Sigmoid colon (tissue), 7 donors: Measurements from ENCODE around the gene DLX5. TPM values are rescaled to one million over a fixed set of nuclear protein-coding genes. Genes with fewer than 3 reads are reported as not detected.

Experiments
- DNase-seq: peaks from one replicate; pipeline ENCODE4 v3.0.0-alpha.2; 2019
- H3K27ac ChIP-seq, 4 donors: fragments of 200-600 bp; sonication (generic); one replicate each; pipeline ENCODE4 v1.5.1; 2016 to 2019; ENCODE audit warnings: mild to moderate bottlenecking in 1 of 4
- H3K27me3 ChIP-seq, 3 donors: fragments of 200-600 bp; sonication (generic); one replicate each; pipeline ENCODE4 v1.5.1; 2019; ENCODE audit warnings: mild to moderate bottlenecking in 1 of 3
- H3K36me3 ChIP-seq, 4 donors: fragments of 200-600 bp; sonication (generic); one replicate each; pipeline ENCODE4 v1.5.1; 2016 to 2019
- H3K4me1 ChIP-seq, 4 donors: fragments of 200-600 bp; sonication (generic); one replicate each; pipeline ENCODE4 v1.5.1; 2017 to 2019
- H3K4me3 ChIP-seq, 4 donors: fragments of 200-600 bp; sonication (generic); one replicate each; pipeline ENCODE4 v1.5.1; 2017 to 2019; ENCODE audit warnings: mild to moderate bottlenecking in 2 of 4, moderate library complexity in 1 of 4
- H3K9me3 ChIP-seq, 4 donors: fragments of 200-600 bp in 3 of 4; sonication (generic) in 3 of 4; one replicate each; pipeline versions ENCODE4 v1.5.1 to v1.6.1; 2013 to 2019
- EP300 ChIP-seq, 4 donors: sonication (generic); formaldehyde crosslinking; IDR thresholded peaks; one replicate each; pipeline ENCODE4 v1.6.1; 2017; ENCODE audit warnings: antibody characterized with exemption in 4 of 4
- POLR2A ChIP-seq, 2 donors: fragments of 450-650 bp; IDR thresholded peaks; one replicate each; pipeline ENCODE4 v1.6.1; 2016; ENCODE audit warnings: antibody characterized with exemption in 2 of 2, mild to moderate bottlenecking in 2 of 2, moderate library complexity in 2 of 2
- POLR2AphosphoS5 ChIP-seq, 4 donors: sonication (generic); formaldehyde crosslinking; IDR thresholded peaks; one replicate each; pipeline ENCODE4 v1.6.1; 2017; ENCODE audit warnings: antibody characterized with exemption in 4 of 4
- WGBS, 2 donors: extraction: QIAGEN DNeasy Blood & Tissue Kit; methylation state at CpG; one replicate each; pipeline ENCODE4 v1.1.7; 2013; 5-methylcytosine and 5-hydroxymethylcytosine counted together
- intact Hi-C: fragments of 100-400 bp; cut with DNase I; formaldehyde crosslinking; loops from one replicate; pipeline ENCODE4 v1.15.1; 2023
- polyA plus RNA-seq, 3 donors: library from polyadenylated mRNA; stranded (reverse); fragments of 200-250 nt; gene quantifications; one replicate each; pipeline ENCODE4 v1.2.3, GENCODE V29; 2013
- total RNA-seq, 4 donors: library from RNA; depleted of rRNA; stranded (reverse); fragments of >200 nt; gene quantifications; one replicate each; pipeline ENCODE4 v1.1.0, GENCODE V29; 2016
- TF ChIP-seq, protein P1 (sequence below), 4 experiments: fragments of 450-650 bp in 3 of 4; fragments of 200-600 bp in 1 of 4; IDR thresholded peaks; one replicate each; pipeline ENCODE4 v1.5.1; 2016 to 2019; ENCODE audit warnings: antibody characterized with exemption in 4 of 4, mild to moderate bottlenecking in 3 of 4, moderate library complexity in 2 of 4
- donor health status: healthy with polysubstance abuse.
- donor health status: Bipolar disorder and iron deficiency.
- donor health status: healthy.

Gene DLX5
- total and polyA plus RNA-seq, 7 donors: 0.10 to 0.71 (median 0.41) TPM; not detected in 4

DNA sequence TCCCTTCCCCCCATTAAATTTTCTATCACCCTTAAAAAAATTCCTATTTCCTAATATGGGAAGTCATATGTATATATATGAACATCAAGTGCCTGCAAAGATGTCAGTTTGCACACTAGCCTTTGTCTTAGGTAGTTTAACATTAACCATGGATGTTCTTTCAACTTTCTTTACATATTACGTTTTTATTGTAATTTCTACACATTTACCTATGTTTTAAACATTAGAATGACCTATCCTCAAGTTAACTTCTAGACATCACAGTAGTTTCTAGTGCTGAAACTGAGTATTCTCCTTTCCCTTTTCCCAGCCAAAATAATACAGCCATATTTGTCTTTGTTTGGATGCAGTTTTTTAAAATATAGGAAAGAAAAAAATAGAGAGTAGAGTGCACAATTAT lies 13.5 kb downstream of the DLX5 start:
- Histone ChIP-seq H3K4me3 (no peak overlapping the region), H3K9me3 (no peaks in the 10 kb centered on the region), H3K4me1 (peaks cover 0 to 13% (median 10%) of the 10 kb centered on the region in 4 donors), H3K27me3 (peaks cover 52 to 100% (median 96%) of the 10 kb centered on the region in 3 donors), H3K36me3 (no peaks in the 10 kb centered on the region), H3K27ac (no peak overlapping the region)
- DNase-seq: no peak
- TF ChIP-seq EP300 (IDR thresholded peaks at IDR 0.05) (no peak), POLR2A (IDR thresholded peaks at IDR 0.05) (no peak), POLR2AphosphoS5 (IDR thresholded peaks at IDR 0.05) (no peak)
- TF ChIP-seq, protein P1, sequence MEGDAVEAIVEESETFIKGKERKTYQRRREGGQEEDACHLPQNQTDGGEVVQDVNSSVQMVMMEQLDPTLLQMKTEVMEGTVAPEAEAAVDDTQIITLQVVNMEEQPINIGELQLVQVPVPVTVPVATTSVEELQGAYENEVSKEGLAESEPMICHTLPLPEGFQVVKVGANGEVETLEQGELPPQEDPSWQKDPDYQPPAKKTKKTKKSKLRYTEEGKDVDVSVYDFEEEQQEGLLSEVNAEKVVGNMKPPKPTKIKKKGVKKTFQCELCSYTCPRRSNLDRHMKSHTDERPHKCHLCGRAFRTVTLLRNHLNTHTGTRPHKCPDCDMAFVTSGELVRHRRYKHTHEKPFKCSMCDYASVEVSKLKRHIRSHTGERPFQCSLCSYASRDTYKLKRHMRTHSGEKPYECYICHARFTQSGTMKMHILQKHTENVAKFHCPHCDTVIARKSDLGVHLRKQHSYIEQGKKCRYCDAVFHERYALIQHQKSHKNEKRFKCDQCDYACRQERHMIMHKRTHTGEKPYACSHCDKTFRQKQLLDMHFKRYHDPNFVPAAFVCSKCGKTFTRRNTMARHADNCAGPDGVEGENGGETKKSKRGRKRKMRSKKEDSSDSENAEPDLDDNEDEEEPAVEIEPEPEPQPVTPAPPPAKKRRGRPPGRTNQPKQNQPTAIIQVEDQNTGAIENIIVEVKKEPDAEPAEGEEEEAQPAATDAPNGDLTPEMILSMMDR (IDR thresholded peaks at IDR 0.05): no peak
- intact Hi-C loops: no loop called here
- 6 to 8% methylated on average over 1 of the region's 1 CpG for WGBS, 2 donors

DNA sequence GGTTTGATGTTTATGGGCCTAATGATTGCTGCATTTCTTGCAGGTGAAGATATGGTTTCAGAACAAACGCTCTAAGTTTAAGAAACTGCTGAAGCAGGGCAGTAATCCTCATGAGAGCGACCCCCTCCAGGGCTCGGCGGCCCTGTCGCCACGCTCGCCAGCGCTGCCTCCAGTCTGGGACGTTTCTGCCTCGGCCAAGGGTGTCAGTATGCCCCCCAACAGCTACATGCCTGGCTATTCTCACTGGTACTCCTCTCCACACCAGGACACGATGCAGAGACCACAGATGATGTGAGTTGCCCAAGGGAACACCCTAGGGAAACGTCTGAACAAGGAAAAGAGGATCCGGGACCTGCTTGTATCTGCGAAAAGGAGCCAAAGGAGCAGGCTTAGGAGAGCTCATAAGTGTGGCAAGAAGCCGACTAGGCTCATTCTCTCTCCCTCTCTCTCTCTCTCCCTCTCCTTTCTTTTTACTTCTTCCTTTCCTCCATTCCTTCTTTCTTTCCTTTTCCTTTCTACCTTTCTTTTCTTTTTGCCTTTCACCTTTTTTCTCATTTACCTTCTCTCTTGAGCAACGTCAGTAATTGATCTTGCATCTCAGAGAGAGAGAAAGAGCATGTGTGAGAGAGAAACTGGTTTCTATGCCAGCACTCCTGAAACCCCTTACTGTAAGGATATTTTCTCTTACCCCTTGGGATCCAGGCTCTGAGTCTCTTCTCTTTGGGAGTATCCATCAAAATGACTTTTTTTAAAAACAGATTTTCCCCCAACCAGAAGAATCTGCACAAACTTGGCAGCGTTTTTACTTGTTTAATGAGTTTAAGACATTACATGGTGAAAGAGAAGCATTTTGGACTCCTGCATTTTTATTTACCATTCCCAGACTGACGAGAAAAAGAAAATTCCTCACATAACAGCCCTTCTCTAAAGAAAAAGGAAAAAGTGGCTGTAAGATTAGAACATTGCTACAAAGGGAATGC lies 14.6 kb downstream of the DLX5 start:
- Histone ChIP-seq H3K4me3 (no peak overlapping the region), H3K9me3 (no peaks in the 10 kb centered on the region), H3K36me3 (no peaks in the 10 kb centered on the region), H3K4me1 (peaks cover 0 to 22% (median 21%) of the 10 kb centered on the region in 4 donors), H3K27ac (no peak overlapping the region), H3K27me3 (peaks cover 55 to 100% (median 93%) of the 10 kb centered on the region in 3 donors)
- no peak for DNase-seq
- intact Hi-C loops: no loop called here
- 8 to 18% methylated on average over 18 of the region's 18 CpGs for WGBS, 2 donors
- TF ChIP-seq, protein P1 (IDR thresholded peaks at IDR 0.05): no peak
- no peak for TF ChIP-seq POLR2AphosphoS5 (IDR thresholded peaks at IDR 0.05)
- no peak for TF ChIP-seq EP300 (IDR thresholded peaks at IDR 0.05)
- TF ChIP-seq POLR2A (IDR thresholded peaks at IDR 0.05): no peak

DNA sequence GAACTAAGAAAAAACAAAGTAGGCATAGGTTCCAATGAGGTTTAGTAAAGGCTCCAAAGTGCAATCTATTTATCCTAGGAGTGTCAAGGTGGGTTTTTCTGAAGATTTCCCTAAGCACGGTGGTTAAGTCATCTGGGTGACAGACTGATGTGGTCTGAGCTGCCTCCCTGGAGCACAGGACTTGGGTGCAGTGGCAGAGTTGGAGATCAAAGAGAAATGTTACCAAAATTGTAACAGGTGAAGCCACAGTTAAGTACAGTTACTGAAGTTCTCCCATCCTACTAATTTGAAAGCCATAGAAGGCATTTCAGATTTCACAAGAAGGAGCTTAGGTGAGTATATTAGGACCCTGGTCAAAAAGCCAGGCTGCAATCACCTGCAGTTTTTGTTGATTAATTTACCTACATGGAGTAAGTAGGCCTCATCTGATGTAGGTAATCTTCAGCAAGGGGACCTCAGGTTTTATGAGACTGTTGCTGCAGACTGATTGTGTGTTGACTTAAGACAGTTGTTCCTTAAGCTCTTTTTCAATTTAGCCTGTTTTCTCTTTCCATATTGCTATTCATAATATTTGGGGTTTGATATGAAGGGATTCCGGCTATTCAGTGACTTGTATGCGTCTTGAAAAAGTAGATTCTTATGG lies 16.2 kb downstream of the DLX5 start:
- DNase-seq: no peak
- H3K4me3 ChIP-seq: no peak overlapping the region
- H3K4me1 ChIP-seq: peaks cover 0 to 30% (median 26%) of the 10 kb centered on the region in 4 donors
- peaks cover 65 to 100% (median 95%) of the 10 kb centered on the region in 3 donors for H3K27me3 ChIP-seq
- H3K27ac ChIP-seq: no peak overlapping the region
- 72 to 85% methylated on average over 3 of the region's 3 CpGs for WGBS, 2 donors
- intact Hi-C loops: no loop called here
- TF ChIP-seq EP300 (IDR thresholded peaks at IDR 0.05) (no peak), POLR2A (IDR thresholded peaks at IDR 0.05) (no peak), POLR2AphosphoS5 (IDR thresholded peaks at IDR 0.05) (no peak)
- TF ChIP-seq, protein P1 (IDR thresholded peaks at IDR 0.05): no peak
- H3K36me3 ChIP-seq: no peaks in the 10 kb centered on the region
- no peaks in the 10 kb centered on the region for H3K9me3 ChIP-seq

DNA sequence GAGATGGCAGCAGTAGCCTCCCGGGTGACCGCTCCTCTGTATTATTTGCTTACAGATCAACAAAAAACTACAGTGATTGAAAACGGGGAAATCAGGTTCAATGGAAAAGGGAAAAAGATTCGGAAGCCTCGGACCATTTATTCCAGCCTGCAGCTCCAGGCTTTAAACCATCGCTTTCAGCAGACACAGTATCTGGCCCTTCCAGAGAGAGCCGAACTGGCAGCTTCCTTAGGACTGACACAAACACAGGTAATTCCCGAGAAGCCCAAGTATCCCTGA lies 17.1 kb downstream of the DLX5 start:
- peaks cover 0 to 32% (median 26%) of the 10 kb centered on the region in 4 donors for H3K4me1 ChIP-seq
- no peak overlapping the region for H3K4me3 ChIP-seq
- no peaks in the 10 kb centered on the region for H3K36me3 ChIP-seq
- peaks cover 65 to 100% (median 95%) of the 10 kb centered on the region in 3 donors for H3K27me3 ChIP-seq
- H3K9me3 ChIP-seq: no peaks in the 10 kb centered on the region
- H3K27ac ChIP-seq: no peak overlapping the region
- DNase-seq: no peak
- intact Hi-C loops: no loop called here
- WGBS, 2 donors: 17 to 23% methylated on average over 8 of the region's 8 CpGs
- no peak for TF ChIP-seq POLR2A (IDR thresholded peaks at IDR 0.05)
